ENCODE data around the gene DYNC1H1.
"Not testable (repeated sequence)": the region's sequence is repeated elsewhere in the genome, so short reads cannot be mapped to it uniquely, and the experiment has no call there.

Gene DYNC1H1

GRCh38 chr14:102043251-102044025 is 79.1 kb downstream of the DYNC1H1 start:
- no peak for DNase-seq

DNA sequence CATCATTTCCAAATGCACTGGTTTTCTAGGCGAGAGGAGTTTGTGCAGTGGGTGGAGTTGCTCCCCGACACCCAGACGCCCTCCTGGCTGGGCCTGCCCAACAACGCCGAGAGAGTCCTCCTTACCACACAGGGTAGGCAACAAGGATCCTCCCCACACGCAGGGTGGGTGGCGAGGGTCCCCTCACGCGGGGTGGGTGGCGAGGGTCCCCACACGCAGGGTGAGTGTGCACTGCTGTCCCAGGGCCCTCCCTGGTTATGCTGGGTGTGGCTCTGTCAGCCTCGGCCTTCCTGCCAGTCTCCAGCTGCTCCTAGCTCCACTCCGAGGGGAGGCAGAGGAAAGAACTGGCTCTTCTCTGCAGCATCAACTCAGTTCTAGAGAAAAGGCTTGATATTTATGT is 80.2 kb downstream of the DYNC1H1 start:
- no peak for DNase-seq

DNA sequence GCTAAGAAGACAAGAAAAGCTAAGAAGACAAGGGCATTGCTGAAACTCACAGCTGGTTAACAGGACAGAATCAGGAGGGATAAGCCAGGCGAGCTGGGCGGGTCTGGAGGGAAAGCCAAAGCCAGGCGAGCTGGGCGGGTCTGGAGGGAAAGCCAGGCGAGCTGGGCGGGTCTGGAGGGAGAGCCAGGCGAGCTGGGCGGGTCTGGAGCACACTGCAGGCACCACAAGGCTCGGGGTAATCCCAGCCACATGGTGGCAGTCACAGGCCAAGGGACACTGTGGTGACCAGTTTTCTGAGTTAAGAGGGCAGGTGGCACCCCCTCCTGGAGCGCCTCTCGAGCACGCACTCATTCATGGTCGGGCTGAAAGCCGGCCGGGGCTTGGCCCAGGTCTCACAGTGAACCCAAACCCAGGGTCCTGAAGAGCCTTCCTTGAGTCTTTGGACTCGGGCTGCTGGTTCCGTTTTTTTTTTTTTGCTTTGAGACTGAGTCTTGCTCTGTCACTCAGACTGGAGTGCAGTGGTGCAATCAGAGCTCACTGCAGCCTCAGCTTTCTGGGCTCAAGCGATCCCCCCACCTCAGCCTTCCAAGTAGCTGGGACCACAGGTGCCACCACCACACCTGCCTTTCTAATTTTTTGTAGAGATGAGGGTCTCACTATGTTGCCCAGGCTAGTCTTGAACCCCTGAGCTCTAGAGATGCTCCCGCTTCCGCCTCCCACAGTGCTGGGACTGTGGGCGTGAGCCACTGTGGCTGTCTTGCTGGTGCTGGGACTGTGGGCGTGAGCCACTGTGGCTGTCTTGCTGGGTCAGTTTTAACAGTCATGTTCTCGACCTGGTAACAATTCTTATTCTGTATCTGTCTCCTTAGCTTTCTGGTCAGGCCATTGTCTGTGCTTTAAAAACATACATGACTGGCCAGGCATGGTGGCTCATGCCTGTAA is 82.2 kb downstream of the DYNC1H1 start:
- peak; percentile 59 for DNase-seq

DNA sequence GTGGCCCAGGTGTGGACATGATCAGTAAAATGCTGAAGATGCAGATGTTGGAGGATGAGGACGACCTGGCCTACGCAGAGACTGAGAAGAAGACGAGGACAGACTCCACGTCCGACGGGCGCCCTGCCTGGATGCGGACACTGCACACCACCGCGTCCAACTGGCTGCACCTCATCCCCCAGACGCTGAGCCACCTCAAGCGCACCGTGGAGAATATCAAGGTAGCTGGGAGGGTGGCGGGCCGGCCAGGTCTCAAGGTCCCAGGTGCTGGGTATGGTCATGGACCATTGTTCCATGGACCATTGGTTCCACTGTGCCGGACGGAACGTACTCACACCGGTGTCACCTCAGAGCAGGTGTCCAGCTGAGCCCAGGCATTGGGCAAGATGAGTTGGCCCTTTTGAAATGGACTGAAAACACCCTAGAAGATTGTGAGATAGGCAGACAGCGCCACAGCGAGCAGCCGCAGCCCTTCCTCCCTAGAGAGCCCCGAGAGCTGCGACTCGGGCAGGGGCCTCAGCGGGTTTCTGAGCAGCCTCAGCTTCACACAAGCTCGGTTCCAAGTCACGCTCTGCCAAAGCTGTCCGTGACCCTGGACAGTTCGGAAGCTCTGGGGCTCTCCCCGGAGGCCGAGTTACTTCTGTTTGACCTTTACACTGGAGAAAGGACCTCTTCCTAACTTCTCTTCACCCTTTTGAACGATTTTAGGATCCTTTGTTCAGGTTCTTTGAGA is 83.6 kb downstream of the DYNC1H1 start:
- DNase-seq = no peak

DNA sequence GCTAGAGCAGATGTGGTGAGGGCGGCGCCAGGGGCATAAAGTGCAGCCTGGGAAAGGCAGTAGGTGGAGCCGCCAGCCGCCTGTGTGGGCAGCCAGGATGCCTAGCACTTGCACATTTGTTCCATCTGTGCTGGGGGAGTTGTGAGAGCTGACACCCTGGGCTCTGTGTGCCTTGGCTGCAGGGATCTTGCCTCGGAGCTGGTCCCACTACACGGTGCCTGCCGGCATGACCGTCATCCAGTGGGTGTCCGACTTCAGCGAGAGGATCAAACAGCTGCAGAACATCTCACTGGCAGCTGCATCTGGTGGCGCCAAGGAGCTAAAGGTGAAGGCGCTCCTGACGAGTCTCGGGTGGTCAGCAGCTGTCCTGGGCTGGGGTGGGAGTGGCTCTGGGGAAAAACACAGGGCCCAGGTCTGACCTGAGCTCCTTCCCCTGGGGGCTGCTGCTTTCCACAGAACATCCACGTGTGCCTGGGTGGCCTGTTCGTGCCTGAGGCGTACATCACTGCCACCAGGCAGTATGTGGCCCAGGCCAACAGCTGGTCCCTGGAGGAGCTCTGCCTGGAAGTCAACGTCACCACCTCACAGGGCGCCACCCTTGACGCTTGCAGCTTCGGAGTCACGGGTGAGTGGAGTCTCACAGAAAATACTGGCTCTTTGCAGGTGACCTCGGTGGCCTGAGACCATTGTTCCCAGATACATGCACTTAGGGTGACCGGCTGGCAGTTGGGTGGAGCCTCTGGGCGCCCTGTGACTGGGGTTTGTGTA is 85.1 kb downstream of the DYNC1H1 start:
- DNase-seq = no peak

- DNase-seq = no peak
These were observed 85.6 kb downstream of the DYNC1H1 start for GRCh38 chr14:102050026-102050405.

DNA sequence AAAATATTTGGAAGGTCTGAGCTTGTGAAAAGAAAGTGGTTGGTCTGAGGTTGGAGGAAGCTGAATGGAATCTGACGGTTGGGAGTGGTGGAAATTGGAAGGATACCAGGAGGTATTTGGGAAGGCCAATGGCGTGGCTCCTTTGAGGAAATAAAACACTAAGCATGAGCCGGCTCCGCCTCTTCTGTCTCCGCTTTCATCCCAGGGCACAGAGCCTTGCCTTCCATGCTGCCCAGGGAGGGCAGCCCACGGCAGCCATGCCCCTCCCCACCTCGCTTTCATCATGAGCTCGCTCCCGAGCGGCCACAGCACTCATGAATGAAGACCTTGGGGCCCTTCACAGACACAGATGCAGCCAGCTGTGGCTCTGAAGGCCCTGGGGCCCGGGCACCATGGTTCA is 86.3 kb downstream of the DYNC1H1 start:
- DNase-seq = no peak

GRCh38 chr14:102052522-102052921 is 88.1 kb downstream of the DYNC1H1 start:
- DNase-seq = no peak

GRCh38 chr14:102055181-102055901 is 91.0 kb downstream of the DYNC1H1 start:
- no peak for DNase-seq

GRCh38 chr14:102056694-102057442 is 92.5 kb downstream of the DYNC1H1 start:
- DNase-seq = no peak

GRCh38 chr14:102057480-102058114 is 93.2 kb downstream of the DYNC1H1 start:
- DNase-seq = no peak

GRCh38 chr14:102058146-102058545 is 93.8 kb downstream of the DYNC1H1 start:
- DNase-seq = no peak

DNA sequence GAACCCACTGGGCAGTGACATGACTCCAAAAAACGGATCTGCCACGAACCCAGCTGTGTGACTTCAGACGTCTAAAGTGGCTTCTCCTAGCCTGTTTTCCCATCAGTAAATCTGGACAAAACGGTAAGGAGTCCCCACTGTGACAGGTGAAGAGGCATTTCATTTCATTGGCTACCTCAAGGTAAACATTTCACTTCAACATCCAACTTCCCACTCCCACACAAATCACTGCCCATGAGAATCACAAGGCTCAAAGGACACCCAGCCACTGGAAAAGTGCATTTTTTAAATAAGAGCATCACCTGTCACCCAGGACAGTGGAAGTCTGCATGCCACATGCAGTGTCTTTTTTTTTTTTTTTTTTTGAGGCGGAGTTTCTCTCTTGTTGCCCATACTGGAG is 94.6 kb downstream of the DYNC1H1 start:
- no peak for DNase-seq

GRCh38 chr14:102063109-102063807 is 98.9 kb downstream of the DYNC1H1 start:
- peak; percentile 91 for DNase-seq

GRCh38 chr14:102063808-102064429 is 99.5 kb downstream of the DYNC1H1 start:
- DNase-seq = no peak

GRCh38 chr14:102064590-102064989 is 100.2 kb downstream of the DYNC1H1 start:
- not testable (repeated sequence) for DNase-seq

DNA sequence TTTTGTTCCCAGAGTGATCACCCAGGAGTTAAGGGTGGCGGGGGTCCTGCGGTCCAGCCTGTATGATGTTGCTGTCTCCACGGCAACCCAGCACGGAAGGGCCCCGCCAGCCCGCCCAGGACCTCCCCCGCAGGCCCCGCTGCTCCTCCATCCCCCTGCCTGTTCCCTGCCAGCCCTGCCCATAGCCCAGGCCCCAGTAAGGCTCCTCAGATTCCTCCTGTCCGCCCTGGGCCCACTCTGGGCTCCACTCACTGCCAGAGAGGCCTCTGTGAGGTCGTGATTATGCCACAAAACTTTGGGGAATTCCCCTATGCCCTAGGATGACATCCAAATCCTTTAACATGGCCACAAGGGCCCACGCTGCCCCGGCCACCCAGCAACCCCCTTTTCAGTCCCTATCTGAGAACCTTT is 101.7 kb downstream of the DYNC1H1 start:
- no peak for DNase-seq

DNA sequence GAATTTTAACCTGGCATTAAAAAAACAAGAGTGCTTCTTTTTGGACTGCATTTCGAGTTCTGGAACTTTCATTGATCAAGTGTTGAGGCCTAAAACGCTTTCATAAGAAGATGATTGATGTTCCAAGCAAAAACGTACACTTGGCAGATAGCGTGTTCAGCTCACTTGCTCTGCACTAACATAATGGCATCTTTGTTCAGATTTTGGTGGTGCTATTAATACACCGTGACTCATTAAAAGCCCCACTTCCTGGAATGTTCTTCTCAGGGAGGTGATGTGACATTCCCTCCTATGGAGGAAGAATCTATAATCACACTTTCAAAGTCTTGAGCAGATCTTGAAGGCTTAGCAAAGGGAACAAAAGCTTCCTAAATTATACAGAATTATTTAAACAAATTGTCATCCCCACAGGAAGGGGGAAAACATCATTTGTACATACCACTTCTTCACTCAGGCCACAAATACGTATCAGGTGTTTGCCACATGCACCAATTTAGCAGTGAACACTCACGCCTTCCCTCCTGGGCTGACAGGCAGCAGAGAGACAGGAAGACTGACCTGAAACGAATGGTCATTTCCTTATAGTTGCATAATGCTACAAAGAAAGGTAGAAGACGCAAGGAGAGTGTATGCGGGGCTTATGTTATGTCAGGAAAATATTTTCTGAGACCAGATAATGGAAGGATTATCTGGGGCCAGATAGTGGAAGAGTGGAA is 107.1 kb downstream of the DYNC1H1 start:
- no peak for DNase-seq
